K562 (cell line): Measurements from ENCODE around the gene KMT2E. TPM values are rescaled to one million over a fixed set of nuclear protein-coding genes. Genes with fewer than 3 reads are reported as not detected.

ENCODE experiments used
- EP300 ChIP-seq: IDR thresholded peaks from 2 replicates; pipeline ENCODE4 v1.6.1; 2012; ENCODE audit warnings: low read length, improper control_type of control experiment
- FOXM1 ChIP-seq, 2 experiments: fragments of 450-650 bp in 1 of 2; sonication (generic) in 1 of 2; formaldehyde crosslinking in 1 of 2; IDR thresholded peaks; 2 replicates each; pipeline versions ENCODE4 v1.6.1 to v1.9.0; 2017 to 2022; ENCODE audit warnings: low read depth in 2 of 2, mild to moderate bottlenecking in 2 of 2, missing genetic modification reagents in 1 of 2, moderate library complexity in 1 of 2
- JUN ChIP-seq, 2 experiments: sonication (generic) in 1 of 2; formaldehyde crosslinking in 1 of 2; IDR thresholded peaks; 2 replicates each; pipeline versions ENCODE4 v1.6.1 to v1.8.0; 2012 to 2022; ENCODE audit warnings: borderline replicate concordance in 2 of 2, mild to moderate bottlenecking in 2 of 2, improper control_type of control experiment in 1 of 2, low read depth in 1 of 2, low read length in 1 of 2, missing genetic modification reagents in 1 of 2
- KLF10 ChIP-seq: fragments of 250-450 bp; sonication (Bioruptor Pico); IDR thresholded peaks from 2 replicates; pipeline ENCODE4 v1.6.1; 2021; ENCODE audit warnings: matching md5 sums
- KLF6 ChIP-seq: fragments of 250-450 bp; sonication (Bioruptor Pico); IDR thresholded peaks from 2 replicates; pipeline ENCODE4 v1.4.0; 2020; ENCODE audit warnings: mild to moderate bottlenecking, moderate library complexity, borderline replicate concordance
- MAFK ChIP-seq: IDR thresholded peaks from 2 replicates; pipeline ENCODE4 v1.6.1; 2011; ENCODE audit warnings: low read length, improper control_type of control experiment
- NCOA1 ChIP-seq: fragments of 450-650 bp; IDR thresholded peaks from 2 replicates; pipeline ENCODE4 v1.6.1; 2016; ENCODE audit warnings: low read depth
- NFIX ChIP-seq: fragments of 250-450 bp; sonication (Bioruptor Pico); IDR thresholded peaks from 2 replicates; pipeline ENCODE4 v1.4.0; 2020; ENCODE audit warnings: low read depth, mild to moderate bottlenecking, moderate library complexity
- SOX6 ChIP-seq: fragments of 450-650 bp; IDR thresholded peaks from 2 replicates; pipeline ENCODE4 v1.6.1; 2014; ENCODE audit warnings: mild to moderate bottlenecking
- TFAM ChIP-seq: fragments of 250-450 bp; sonication (Bioruptor Pico); conservative IDR thresholded peaks from 2 replicates; pipeline ENCODE4 v1.5.0; 2021; ENCODE audit warnings: mild to moderate bottlenecking, moderate library complexity
- U2AF2 ChIP-seq: fragments of 200-400 bp; formaldehyde crosslinking; optimal IDR thresholded peaks from 2 replicates; pipeline ENCODE3; 2017; ENCODE audit warnings: low read depth, mild to moderate bottlenecking, low read length
- XRCC5 ChIP-seq: fragments of 200-400 bp; formaldehyde crosslinking; IDR thresholded peaks from 2 replicates; pipeline ENCODE4 v1.6.1; 2017; ENCODE audit warnings: low read depth, mild to moderate bottlenecking, low read length
- ZBED1 ChIP-seq: IDR thresholded peaks from 2 replicates; pipeline ENCODE4 v1.6.1; 2014
- ZNF253 ChIP-seq: fragments of 250-450 bp; sonication (Bioruptor Pico); conservative IDR thresholded peaks from 2 replicates; pipeline ENCODE4 v1.6.1; 2021; ENCODE audit warnings: mild to moderate bottlenecking
- ZNF282 ChIP-seq: sonication (generic); formaldehyde crosslinking; IDR thresholded peaks from 2 replicates; pipeline ENCODE4 v1.8.1; 2023; ENCODE audit warnings: missing genetic modification reagents
- ZNF41 ChIP-seq: fragments of 250-450 bp; sonication (Bioruptor Pico); conservative IDR thresholded peaks from 2 replicates; pipeline ENCODE4 v1.4.0; 2020; ENCODE audit warnings: mild to moderate bottlenecking
- polyA plus RNA-seq, 8 experiments: library from polyadenylated mRNA; depleted of rRNA in 4 of 8; stranded (reverse) in 5 of 8; unstranded in 3 of 8; fragments of >200 nt; fragmentation: Nextera tagmentation in 2 of 8; fragmentation: Illumina TruSeq in 1 of 8; extraction: Ambion mirVana in 2 of 8; extraction: Trizol in 1 of 8; gene quantifications; 2 replicates each; pipeline versions ENCODE4 v1.2.1 to v1.2.3, GENCODE V29; 2011 to 2014; ENCODE audit warnings: inconsistent platforms in 1 of 8, missing spikeins in 1 of 8
- total RNA-seq, 7 experiments: library from RNA; depleted of rRNA in 6 of 7; stranded (reverse); fragments of >200 nt in 6 of 7; fragmentation: Illumina TruSeq in 2 of 7; extraction: Trizol in 2 of 7; gene quantifications; 2 replicates each; pipeline versions ENCODE4 v1.2.1 to v1.2.3, GENCODE V29; 2011 to 2021; ENCODE audit warnings: low replicate concordance in 1 of 7
- TF ChIP-seq, protein P1 (sequence below): fragments of 450-650 bp; IDR thresholded peaks from 2 replicates; pipeline ENCODE4 v1.6.1; 2014; ENCODE audit warnings: low read depth, mild to moderate bottlenecking, moderate library complexity, borderline replicate concordance
- TF ChIP-seq, protein P2 (sequence below): fragments of 250-450 bp; sonication (Bioruptor Pico); IDR thresholded peaks from 2 replicates; pipeline ENCODE4 v1.9.0; 2021; ENCODE audit warnings: mild to moderate bottlenecking
- TF ChIP-seq, protein P3 (sequence below): fragments of 250-450 bp; sonication (Bioruptor Pico); IDR thresholded peaks from 2 replicates; pipeline ENCODE4 v1.4.0; 2020
- TF ChIP-seq, protein P4 (sequence below): sonication (generic); formaldehyde crosslinking; IDR thresholded peaks from 2 replicates; pipeline ENCODE4 v1.8.0; 2022; ENCODE audit warnings: mild to moderate bottlenecking, missing genetic modification reagents

The KMT2E gene
- total and polyA plus RNA-seq, 9 of the 15 experiments (the other 6 are each of a cell fraction or from before 2014, with no cell fraction given): 8.9 to 55.3 (median 38.1) TPM

DNA sequence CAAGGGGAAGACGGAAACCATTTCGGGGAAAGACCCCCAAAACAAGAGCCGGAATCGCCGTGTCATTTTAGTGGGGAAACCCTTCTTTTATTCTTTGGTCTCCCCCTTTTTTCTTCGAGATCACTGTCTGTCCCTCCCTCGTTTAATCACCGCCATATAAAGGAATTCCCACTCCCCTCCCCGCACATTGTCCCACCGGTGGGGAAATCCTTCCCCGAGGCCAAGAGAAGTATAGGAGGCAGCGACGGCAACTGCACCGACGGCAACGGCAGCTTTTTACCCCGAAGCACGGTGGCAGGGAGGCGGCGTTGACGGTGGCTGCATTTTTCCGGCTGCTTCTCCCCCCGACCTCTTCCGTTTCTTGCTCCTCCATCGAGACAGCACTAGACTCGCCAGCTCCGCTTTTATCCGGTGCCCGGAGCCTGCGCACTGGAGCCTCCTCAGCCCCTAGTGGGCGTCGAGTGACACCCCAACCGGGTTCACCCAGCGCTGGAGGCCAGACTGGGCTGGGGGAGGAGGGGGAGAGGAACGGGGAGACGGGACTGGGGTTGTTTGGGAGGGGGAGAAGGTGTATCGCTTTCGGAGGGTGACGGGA lies 687 bp upstream of the KMT2E start (continued):
- TF ChIP-seq FOXM1 (IDR thresholded peaks at IDR 0.05; ENCODE audit: low read depth): no peak
- TF ChIP-seq FOXM1 (CRISPR knock-in tag; IDR thresholded peaks at IDR 0.05; ENCODE audit: low read depth): 0 out of 2 replicates have a peak, but pooled peaks have one; percentile 63
- no peak for TF ChIP-seq XRCC5
- TF ChIP-seq NFIX: no peak
- TF ChIP-seq ZNF253 (CRISPR knock-in tag): 0 out of 2 replicates have a peak, but pooled peaks have one; percentile 10
- peak; percentile 8; the same call in 1 of the 2 replicates for TF ChIP-seq KLF6 (CRISPR knock-in tag)
- TF ChIP-seq SOX6: no peak
- no peak for TF ChIP-seq TFAM (CRISPR knock-in tag)
- no peak for TF ChIP-seq MAFK
- TF ChIP-seq, protein P1, sequence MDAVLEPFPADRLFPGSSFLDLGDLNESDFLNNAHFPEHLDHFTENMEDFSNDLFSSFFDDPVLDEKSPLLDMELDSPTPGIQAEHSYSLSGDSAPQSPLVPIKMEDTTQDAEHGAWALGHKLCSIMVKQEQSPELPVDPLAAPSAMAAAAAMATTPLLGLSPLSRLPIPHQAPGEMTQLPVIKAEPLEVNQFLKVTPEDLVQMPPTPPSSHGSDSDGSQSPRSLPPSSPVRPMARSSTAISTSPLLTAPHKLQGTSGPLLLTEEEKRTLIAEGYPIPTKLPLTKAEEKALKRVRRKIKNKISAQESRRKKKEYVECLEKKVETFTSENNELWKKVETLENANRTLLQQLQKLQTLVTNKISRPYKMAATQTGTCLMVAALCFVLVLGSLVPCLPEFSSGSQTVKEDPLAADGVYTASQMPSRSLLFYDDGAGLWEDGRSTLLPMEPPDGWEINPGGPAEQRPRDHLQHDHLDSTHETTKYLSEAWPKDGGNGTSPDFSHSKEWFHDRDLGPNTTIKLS: no peak
- TF ChIP-seq, protein P2, sequence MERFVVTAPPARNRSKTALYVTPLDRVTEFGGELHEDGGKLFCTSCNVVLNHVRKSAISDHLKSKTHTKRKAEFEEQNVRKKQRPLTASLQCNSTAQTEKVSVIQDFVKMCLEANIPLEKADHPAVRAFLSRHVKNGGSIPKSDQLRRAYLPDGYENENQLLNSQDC (CRISPR knock-in tag): peak; percentile 89; the same call in 1 of the 2 replicates
- peak; percentile 15; the same call in 1 of the 2 replicates for TF ChIP-seq EP300
- 0 out of 2 replicates have a peak, but pooled peaks have one; percentile 21 for TF ChIP-seq JUN (IDR thresholded peaks at IDR 0.05; ENCODE audit: borderline replicate concordance, low read depth, low read length)
- peak; percentile 66; the same call in 1 of the 2 replicates for TF ChIP-seq JUN (CRISPR knock-in tag; IDR thresholded peaks at IDR 0.05; ENCODE audit: borderline replicate concordance)
- TF ChIP-seq ZNF282: 0 out of 2 replicates have a peak, but pooled peaks have one; percentile 21
- TF ChIP-seq NCOA1: peak; percentile 53; the same call in 1 of the 2 replicates
- no peak for TF ChIP-seq KLF10
- TF ChIP-seq, protein P3, sequence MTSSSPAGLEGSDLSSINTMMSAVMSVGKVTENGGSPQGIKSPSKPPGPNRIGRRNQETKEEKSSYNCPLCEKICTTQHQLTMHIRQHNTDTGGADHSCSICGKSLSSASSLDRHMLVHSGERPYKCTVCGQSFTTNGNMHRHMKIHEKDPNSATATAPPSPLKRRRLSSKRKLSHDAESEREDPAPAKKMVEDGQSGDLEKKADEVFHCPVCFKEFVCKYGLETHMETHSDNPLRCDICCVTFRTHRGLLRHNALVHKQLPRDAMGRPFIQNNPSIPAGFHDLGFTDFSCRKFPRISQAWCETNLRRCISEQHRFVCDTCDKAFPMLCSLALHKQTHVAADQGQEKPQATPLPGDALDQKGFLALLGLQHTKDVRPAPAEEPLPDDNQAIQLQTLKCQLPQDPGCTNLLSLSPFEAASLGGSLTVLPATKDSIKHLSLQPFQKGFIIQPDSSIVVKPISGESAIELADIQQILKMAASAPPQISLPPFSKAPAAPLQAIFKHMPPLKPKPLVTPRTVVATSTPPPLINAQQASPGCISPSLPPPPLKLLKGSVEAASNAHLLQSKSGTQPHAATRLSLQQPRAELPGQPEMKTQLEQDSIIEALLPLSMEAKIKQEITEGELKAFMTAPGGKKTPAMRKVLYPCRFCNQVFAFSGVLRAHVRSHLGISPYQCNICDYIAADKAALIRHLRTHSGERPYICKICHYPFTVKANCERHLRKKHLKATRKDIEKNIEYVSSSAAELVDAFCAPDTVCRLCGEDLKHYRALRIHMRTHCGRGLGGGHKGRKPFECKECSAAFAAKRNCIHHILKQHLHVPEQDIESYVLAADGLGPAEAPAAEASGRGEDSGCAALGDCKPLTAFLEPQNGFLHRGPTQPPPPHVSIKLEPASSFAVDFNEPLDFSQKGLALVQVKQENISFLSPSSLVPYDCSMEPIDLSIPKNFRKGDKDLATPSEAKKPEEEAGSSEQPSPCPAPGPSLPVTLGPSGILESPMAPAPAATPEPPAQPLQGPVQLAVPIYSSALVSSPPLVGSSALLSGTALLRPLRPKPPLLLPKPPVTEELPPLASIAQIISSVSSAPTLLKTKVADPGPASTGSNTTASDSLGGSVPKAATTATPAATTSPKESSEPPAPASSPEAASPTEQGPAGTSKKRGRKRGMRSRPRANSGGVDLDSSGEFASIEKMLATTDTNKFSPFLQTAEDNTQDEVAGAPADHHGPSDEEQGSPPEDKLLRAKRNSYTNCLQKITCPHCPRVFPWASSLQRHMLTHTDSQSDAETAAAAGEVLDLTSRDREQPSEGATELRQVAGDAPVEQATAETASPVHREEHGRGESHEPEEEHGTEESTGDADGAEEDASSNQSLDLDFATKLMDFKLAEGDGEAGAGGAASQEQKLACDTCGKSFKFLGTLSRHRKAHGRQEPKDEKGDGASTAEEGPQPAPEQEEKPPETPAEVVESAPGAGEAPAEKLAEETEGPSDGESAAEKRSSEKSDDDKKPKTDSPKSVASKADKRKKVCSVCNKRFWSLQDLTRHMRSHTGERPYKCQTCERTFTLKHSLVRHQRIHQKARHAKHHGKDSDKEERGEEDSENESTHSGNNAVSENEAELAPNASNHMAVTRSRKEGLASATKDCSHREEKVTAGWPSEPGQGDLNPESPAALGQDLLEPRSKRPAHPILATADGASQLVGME (CRISPR knock-in tag): peak; percentile 9; the same call in 1 of the 2 replicates
- TF ChIP-seq ZNF41: peak; percentile 36
- no peak; the same call in none of the 2 replicates for TF ChIP-seq ZBED1
- TF ChIP-seq U2AF2: no peak
- TF ChIP-seq, protein P4, sequence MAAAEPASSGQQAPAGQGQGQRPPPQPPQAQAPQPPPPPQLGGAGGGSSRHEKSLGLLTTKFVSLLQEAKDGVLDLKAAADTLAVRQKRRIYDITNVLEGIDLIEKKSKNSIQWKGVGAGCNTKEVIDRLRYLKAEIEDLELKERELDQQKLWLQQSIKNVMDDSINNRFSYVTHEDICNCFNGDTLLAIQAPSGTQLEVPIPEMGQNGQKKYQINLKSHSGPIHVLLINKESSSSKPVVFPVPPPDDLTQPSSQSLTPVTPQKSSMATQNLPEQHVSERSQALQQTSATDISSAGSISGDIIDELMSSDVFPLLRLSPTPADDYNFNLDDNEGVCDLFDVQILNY (CRISPR knock-in tag): peak; percentile 34; the same call in 1 of the 2 replicates
